Measurements from ENCODE around the gene C6. TPM values are rescaled to one million over a fixed set of nuclear protein-coding genes. Genes with fewer than 3 reads are reported as not detected.

C6 gene
- total RNA-seq, 2 experiments from 2014 or later, result not detected

GRCh38 chr5:41182666-41183065 lies 30.7 kb downstream of the C6 start:
- POLR2A ChIA-PET, result no interaction called here
- no peak overlapping the region for H3K4me3 ChIP-seq (ENCODE audit: low read depth, low read length, poor library complexity, severe bottlenecking)
- H4K20me1 ChIP-seq (ENCODE audit: insufficient read depth, low read length), result no peaks in the 10 kb centered on the region
- no peak overlapping the region for H3K27ac ChIP-seq (ENCODE audit: low read depth, low read length, poor library complexity, severe bottlenecking)
- no peak for DNase-seq (ENCODE audit: low spot score)
- no peaks in the 10 kb centered on the region for H3K36me3 ChIP-seq (ENCODE audit: insufficient read depth, low read length)
- no peaks in the 10 kb centered on the region for H3K4me1 ChIP-seq (ENCODE audit: insufficient read depth, low read length, poor library complexity, severe bottlenecking)
- H3K79me2 ChIP-seq (ENCODE audit: insufficient read depth, low read depth, low read length), result no peaks in the 10 kb centered on the region
- intact Hi-C loops (cut with micrococcal nuclease; ENCODE audit: unreplicated experiment), result no loop called here
- no peak overlapping the region for H3K4me2 ChIP-seq (ENCODE audit: low read length)
- TF ChIP-seq, protein P1, sequence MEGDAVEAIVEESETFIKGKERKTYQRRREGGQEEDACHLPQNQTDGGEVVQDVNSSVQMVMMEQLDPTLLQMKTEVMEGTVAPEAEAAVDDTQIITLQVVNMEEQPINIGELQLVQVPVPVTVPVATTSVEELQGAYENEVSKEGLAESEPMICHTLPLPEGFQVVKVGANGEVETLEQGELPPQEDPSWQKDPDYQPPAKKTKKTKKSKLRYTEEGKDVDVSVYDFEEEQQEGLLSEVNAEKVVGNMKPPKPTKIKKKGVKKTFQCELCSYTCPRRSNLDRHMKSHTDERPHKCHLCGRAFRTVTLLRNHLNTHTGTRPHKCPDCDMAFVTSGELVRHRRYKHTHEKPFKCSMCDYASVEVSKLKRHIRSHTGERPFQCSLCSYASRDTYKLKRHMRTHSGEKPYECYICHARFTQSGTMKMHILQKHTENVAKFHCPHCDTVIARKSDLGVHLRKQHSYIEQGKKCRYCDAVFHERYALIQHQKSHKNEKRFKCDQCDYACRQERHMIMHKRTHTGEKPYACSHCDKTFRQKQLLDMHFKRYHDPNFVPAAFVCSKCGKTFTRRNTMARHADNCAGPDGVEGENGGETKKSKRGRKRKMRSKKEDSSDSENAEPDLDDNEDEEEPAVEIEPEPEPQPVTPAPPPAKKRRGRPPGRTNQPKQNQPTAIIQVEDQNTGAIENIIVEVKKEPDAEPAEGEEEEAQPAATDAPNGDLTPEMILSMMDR (conservative IDR thresholded peaks at IDR 0.05; ENCODE audit: low read length), result no peak
- TF ChIP-seq EZH2phosphoT487 (IDR thresholded peaks at IDR 0.05; ENCODE audit: borderline replicate concordance, low read depth, low read length), result no peak
- CTCF ChIA-PET (ENCODE audit: unreplicated experiment), result no interaction called here
- no TSS peak for BruUV-seq (replicated peaks)
- H2AFZ ChIP-seq (ENCODE audit: low read length), result no peak overlapping the region
- no peaks in the 10 kb centered on the region for H3K9me2 ChIP-seq (ENCODE audit: insufficient read depth, low read length)
- no peaks in the 10 kb centered on the region for H3K9me3 ChIP-seq (ENCODE audit: low read length)

GRCh38 chr5:41181691-41182564 lies 31.4 kb downstream of the C6 start:
- POLR2A ChIA-PET, result no interaction called here
- TF ChIP-seq, protein P1 (conservative IDR thresholded peaks at IDR 0.05; ENCODE audit: low read length), result no peak
- TF ChIP-seq EZH2phosphoT487 (IDR thresholded peaks at IDR 0.05; ENCODE audit: borderline replicate concordance, low read depth, low read length), result no peak
- Histone ChIP-seq H3K27ac (ENCODE audit: low read depth, low read length, poor library complexity, severe bottlenecking) (no peak overlapping the region), H3K9me2 (ENCODE audit: insufficient read depth, low read length) (no peaks in the 10 kb centered on the region), H3K36me3 (ENCODE audit: insufficient read depth, low read length) (no peaks in the 10 kb centered on the region), H3K4me2 (ENCODE audit: low read length) (no peak overlapping the region), H3K4me1 (ENCODE audit: insufficient read depth, low read length, poor library complexity, severe bottlenecking) (no peaks in the 10 kb centered on the region), H4K20me1 (ENCODE audit: insufficient read depth, low read length) (no peaks in the 10 kb centered on the region), H3K4me3 (ENCODE audit: low read depth, low read length, poor library complexity, severe bottlenecking) (no peak overlapping the region), H3K79me2 (ENCODE audit: insufficient read depth, low read depth, low read length) (no peaks in the 10 kb centered on the region), H2AFZ (ENCODE audit: low read length) (no peak overlapping the region), H3K9me3 (ENCODE audit: low read length) (no peaks in the 10 kb centered on the region)
- no TSS peak for BruUV-seq (replicated peaks)
- DNase-seq (ENCODE audit: low spot score), result no peak
- CTCF ChIA-PET (ENCODE audit: unreplicated experiment), result no interaction called here
- intact Hi-C loops (cut with micrococcal nuclease; ENCODE audit: unreplicated experiment), result no loop called here

- H3K4me3 ChIP-seq (ENCODE audit: low read depth, low read length, poor library complexity, severe bottlenecking), result no peak overlapping the region
- intact Hi-C loops (cut with micrococcal nuclease; ENCODE audit: unreplicated experiment), result no loop called here
- no peak overlapping the region for H2AFZ ChIP-seq (ENCODE audit: low read length)
- H3K27ac ChIP-seq (ENCODE audit: low read depth, low read length, poor library complexity, severe bottlenecking), result no peak overlapping the region
- H3K4me2 ChIP-seq (ENCODE audit: low read length), result no peak overlapping the region
- ChIA-PET POLR2A (no interaction called here), CTCF (ENCODE audit: unreplicated experiment) (no interaction called here)
- H3K9me2 ChIP-seq (ENCODE audit: insufficient read depth, low read length), result no peaks in the 10 kb centered on the region
- no peaks in the 10 kb centered on the region for H4K20me1 ChIP-seq (ENCODE audit: insufficient read depth, low read length)
- no peaks in the 10 kb centered on the region for H3K4me1 ChIP-seq (ENCODE audit: insufficient read depth, low read length, poor library complexity, severe bottlenecking)
- TF ChIP-seq EZH2phosphoT487 (IDR thresholded peaks at IDR 0.05; ENCODE audit: borderline replicate concordance, low read depth, low read length), result no peak
- TF ChIP-seq, protein P1 (conservative IDR thresholded peaks at IDR 0.05; ENCODE audit: low read length), result no peak
- no peak for DNase-seq (ENCODE audit: low spot score)
- no peaks in the 10 kb centered on the region for H3K9me3 ChIP-seq (ENCODE audit: low read length)
- no TSS peak for BruUV-seq (replicated peaks)
- no peaks in the 10 kb centered on the region for H3K79me2 ChIP-seq (ENCODE audit: insufficient read depth, low read depth, low read length)
- no peaks in the 10 kb centered on the region for H3K36me3 ChIP-seq (ENCODE audit: insufficient read depth, low read length)
These were observed 36.4 kb downstream of the C6 start for GRCh38 chr5:41176952-41177351.
